KG1 (cell line): ENCODE measurements around the gene RPTOR.

Experiments used
- DNase-seq: peaks from one replicate; lab custom pipeline; 2025; lab: John Stamatoyannopoulos, UW

RPTOR gene

GRCh38 chr17:80847496-80848230, 303.0 kb downstream of the RPTOR start:
- no peak for DNase-seq

- no peak for DNase-seq
These were observed 303.9 kb downstream of the RPTOR start for GRCh38 chr17:80848449-80849102.

DNA sequence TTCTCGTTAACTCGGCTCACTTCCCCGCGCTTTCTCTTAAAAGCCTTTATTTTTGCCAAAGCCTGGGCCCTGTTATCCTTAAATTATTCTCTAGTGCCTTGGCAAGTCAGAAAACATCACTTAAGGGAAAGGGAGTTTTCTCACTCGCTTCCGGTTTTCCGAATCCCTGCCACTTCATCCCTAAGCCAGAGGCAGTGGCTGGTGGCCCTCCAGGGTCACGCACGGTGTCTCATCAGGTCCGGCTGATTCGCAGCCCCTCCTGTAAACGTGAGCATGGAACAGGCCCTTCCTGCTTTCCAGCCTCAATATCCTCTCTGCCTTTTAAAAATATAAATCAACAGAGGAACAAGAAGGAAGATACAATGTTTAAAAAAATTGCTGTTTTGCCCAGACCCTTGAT, 304.5 kb downstream of the RPTOR start:
- DNase-seq, result no peak

DNA sequence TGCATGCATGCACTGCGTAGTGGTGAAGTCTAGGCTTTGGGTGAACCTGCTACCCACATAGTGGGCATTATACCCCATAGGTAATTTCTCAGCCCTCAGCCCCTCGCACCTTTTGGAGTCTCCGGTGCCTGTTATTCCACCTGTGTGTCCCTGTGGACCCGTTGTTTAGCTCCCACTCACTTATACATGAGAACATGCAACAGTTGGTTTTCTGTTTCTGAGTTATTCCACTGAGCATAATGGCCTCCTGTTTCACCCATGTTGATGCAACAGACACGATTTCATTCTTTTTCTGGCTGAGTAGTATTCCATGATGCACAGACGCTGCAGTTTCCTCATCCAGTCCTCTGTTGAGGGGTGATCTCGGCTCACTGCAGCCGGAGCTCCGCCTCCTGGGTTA, 305.5 kb downstream of the RPTOR start:
- no peak for DNase-seq

GRCh38 chr17:80850817-80851216, 306.2 kb downstream of the RPTOR start:
- DNase-seq, result no peak

DNA sequence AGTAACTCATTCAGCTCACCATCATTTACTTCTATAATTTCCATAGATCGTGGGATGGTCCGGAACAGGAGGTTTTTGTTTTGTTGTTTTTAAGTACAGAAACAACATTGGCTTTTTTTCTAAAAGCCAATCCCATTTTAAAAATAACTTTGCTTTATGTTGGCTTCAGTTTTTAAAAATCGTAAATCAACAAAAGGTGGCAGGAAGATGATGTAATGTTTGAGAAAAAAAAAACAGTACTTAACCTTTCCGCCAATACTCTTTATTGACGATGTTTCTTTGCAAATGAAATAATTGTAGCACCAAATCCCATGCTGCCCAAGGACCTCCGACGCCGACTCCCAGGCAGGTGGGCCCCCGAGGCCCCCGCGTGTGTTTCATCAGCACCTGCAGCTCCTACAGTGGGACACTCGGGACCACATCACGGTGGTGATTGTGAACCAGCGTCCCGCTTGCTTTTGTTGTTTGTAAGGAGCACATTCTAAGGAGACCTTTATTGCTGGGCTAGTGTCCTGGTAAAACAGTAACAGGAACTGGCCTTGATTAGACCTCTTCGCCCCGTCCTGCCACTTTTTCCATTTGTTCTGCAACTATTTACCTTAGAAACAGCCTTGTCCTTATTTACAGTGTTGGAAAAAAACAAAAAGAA, 306.8 kb downstream of the RPTOR start:
- no peak for DNase-seq

- no peak for DNase-seq
These were observed 307.9 kb downstream of the RPTOR start for GRCh38 chr17:80852476-80853015.

GRCh38 chr17:80853076-80853475, 308.4 kb downstream of the RPTOR start:
- no peak for DNase-seq

- DNase-seq, result no peak
These were observed 309.6 kb downstream of the RPTOR start for GRCh38 chr17:80854220-80854619.

DNA sequence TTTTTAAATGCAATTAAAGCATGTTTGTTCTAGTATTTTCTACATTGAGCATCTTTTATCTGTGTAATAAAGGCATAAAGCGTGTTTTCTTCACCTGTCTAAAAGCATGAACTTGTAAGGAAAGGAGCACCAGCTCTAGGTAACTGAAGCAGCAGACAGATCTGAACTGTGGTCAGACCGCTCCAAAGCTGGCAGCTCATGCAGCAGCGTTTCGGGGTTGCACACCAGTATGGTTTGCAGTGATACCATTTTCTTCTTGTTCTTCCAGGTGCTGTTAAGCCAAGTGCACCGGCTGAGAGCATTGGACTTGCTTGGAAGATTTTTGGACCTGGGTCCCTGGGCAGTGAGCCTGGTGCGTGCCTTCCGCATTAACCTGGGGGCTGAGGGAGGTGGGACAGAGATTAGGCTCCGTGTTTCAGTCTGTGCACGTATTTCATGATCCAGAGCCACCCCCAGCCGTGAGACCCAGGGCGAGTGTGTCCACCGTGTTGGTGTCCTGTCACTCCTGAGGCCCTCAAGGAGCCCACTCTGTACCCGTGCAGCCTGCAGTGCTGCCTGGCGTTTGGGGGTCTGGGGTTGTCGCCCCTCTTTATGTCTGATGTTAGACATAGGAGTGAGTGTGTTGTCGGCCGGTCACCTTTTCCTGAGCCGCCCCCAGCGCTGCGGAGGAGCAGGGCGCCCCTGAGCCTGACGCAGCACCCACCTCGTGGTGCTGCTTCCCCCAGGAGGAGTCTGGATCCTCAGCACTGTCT, 310.7 kb downstream of the RPTOR start:
- no peak for DNase-seq

GRCh38 chr17:80855948-80856862, 311.6 kb downstream of the RPTOR start:
- DNase-seq, result no peak

GRCh38 chr17:80856863-80857755, 312.5 kb downstream of the RPTOR start:
- no peak for DNase-seq

GRCh38 chr17:80857756-80858171, 313.1 kb downstream of the RPTOR start:
- DNase-seq, result no peak

DNA sequence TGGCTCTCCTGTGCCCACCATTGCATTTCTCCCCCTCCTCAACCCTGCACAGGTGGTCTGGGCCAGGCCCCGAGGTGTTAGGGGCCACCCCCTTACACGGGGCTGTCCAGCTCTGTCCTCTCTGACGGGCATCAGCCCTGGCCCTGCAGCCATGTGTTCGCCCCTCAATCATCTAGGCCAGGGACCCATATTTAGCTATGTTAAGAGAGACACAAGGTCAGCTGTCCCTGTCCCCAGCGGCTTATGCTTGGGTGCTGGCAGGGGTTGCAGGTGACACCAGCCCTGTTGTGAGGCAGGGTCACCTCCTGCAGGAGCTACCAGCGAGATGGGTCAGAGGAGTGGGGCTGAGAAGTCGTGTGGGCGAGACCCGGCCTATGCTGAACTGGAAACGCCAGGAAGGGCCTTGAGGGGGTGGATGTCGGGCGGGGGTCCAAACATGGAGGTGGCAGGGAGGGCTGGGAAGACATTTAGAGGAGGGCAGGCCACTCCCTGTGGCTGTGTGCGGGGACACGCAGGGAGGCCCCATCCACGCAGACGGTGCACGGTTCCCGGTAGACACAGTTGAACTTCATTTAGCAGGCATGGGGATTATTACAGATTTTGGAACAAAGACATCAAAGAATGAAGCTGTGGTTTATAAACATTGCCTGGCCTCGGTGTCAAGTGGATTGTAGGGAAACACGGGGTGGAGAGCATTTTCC, 313.8 kb downstream of the RPTOR start:
- DNase-seq, result no peak

DNA sequence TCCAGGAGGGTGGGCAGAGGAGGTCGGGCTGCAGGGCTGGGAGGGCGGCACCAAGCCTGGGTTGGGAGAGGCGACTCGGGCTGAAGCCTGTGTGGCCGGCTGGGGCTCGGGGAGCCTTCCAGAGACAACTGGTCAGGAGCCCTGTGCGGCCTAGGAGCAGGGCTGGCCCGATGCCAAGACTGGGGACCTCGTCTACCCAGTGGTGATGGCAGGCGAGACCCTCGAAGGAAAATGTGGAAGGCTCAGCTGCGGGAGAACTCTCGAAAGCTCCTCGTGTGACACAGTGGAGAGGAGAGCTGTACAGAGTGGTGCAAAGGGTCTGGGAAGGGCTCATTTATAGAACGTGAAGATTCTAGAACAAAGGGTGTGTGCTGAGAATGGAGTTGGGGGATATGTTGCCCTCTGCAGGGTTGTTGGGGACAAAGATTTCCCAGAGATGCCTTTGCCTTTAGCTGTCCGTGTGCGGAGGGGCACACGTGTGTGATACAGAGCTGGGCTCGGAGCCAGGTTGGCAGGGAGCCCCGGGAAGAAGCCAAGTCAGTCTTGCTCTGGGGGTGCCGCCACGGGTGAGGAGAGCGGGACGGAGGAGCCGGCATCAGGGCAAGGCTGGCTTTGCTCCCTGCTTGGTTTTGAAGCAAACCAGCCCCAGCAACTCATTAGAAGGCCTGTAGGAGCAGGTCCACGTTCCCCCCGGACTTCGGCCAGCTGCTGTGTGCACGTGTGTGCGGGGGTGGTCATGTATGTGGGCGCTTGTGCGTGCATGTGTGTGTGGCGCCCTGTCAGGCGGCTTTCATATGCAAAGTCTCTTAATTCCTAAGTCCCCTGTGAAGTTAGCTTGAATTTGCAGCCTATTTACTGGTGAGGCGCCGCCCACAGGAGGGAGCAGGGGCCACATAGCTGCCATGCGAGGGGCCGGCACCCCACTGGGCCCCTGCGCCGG, 314.6 kb downstream of the RPTOR start:
- DNase-seq, result no peak

DNA sequence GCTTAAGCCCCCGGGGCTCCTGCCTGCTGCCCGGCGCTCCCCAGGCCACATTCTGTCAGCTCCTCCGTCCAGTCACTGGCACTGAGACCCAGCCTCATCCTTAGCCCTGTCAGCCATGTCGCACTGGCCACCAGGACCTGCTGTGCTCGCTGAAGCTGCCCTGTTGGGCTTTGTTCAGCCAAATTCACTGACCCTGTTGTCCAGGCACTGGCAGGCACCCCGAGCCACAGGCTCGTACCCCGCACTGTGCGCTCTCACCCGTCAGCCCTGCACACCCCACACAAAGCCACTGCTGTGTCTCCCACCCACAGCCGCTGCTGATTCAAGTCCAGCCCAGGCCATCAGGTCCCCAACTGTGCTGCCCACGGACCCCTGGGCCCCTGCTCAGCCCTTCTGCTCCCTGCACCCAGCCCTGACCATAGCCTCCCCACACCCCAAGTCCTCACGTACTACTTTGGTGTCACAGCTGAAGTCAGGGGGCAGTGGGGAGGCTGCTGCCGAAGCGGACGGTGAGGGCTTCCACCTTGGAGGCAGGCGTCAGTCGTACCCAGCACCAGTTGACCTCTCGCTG, 315.5 kb downstream of the RPTOR start:
- DNase-seq, result no peak

- DNase-seq, result no peak
These were observed 316.2 kb downstream of the RPTOR start for GRCh38 chr17:80860703-80861417.
